Measurements from ENCODE around the gene GSPT2.
"Not testable (repeated sequence)": the region's sequence is repeated elsewhere in the genome, so short reads cannot be mapped to it uniquely, and the experiment has no call there.

GSPT2 gene

GRCh38 chrX:51743179-51743957, at the start of gene GSPT2:
TSS of gene GSPT2 (plus strand) at chrX:51743442. CDS start at chrX:51743627, 185 bp downstream.
- DNase-seq = peak; percentile 67

GRCh38 chrX:51694254-51694653, 49.0 kb upstream of the GSPT2 start:
- DNase-seq = no peak

GRCh38 chrX:51697397-51697796, 45.8 kb upstream of the GSPT2 start:
- no peak for DNase-seq

GRCh38 chrX:51710277-51711164, 32.7 kb upstream of the GSPT2 start, which contains the start of gene CENPVL1:
TSS of gene CENPVL1 (plus strand) at chrX:51710512. CDS start at chrX:51710512, 0 bp downstream.
- not testable (repeated sequence) for DNase-seq

- not testable (repeated sequence) for DNase-seq
Observed at GRCh38 chrX:51712943-51713647, 30.1 kb upstream of the GSPT2 start.

- DNase-seq = no peak
Observed at GRCh38 chrX:51728202-51728601, 15.0 kb upstream of the GSPT2 start.

- DNase-seq = no peak
Observed at GRCh38 chrX:51737091-51737490, 6.2 kb upstream of the GSPT2 start.

- DNase-seq = no peak
Observed at GRCh38 chrX:51742586-51742985, 656 bp upstream of the GSPT2 start.

GRCh38 chrX:51747671-51748070, 4.4 kb downstream of the GSPT2 start:
- DNase-seq = no peak

GRCh38 chrX:51759055-51759839, 16.0 kb downstream of the GSPT2 start:
- DNase-seq = no peak

- DNase-seq = no peak
Observed at GRCh38 chrX:51760657-51761056, 17.4 kb downstream of the GSPT2 start.

- DNase-seq = no peak
Observed at GRCh38 chrX:51766546-51766945, 23.3 kb downstream of the GSPT2 start.

- DNase-seq = no peak
Observed at GRCh38 chrX:51776851-51777250, 33.6 kb downstream of the GSPT2 start.

GRCh38 chrX:51779306-51779705, 36.1 kb downstream of the GSPT2 start:
- DNase-seq = no peak

GRCh38 chrX:51795136-51795535, 51.9 kb downstream of the GSPT2 start:
- no peak for DNase-seq
